ENCODE data around the gene PKP1.

The PKP1 gene

GRCh38 chr1:201269281-201269680 lies 14.0 kb upstream of the PKP1 start:
- H3K27me3 ChIP-seq (ENCODE audit: insufficient read depth, low read length), result no peaks in the 10 kb centered on the region

GRCh38 chr1:201269900-201270410 lies 13.4 kb upstream of the PKP1 start:
- Histone ChIP-seq H3K9me2 (ENCODE audit: low read depth, low read length) (no peaks in the 10 kb centered on the region), H3K79me2 (ENCODE audit: insufficient read depth, low read length) (no peaks in the 10 kb centered on the region), H3K4me2 (ENCODE audit: low read length) (no peak overlapping the region), H3K27me3 (ENCODE audit: insufficient read depth, low read length) (no peaks in the 10 kb centered on the region), H3K36me3 (ENCODE audit: insufficient read depth, low read length) (no peaks in the 10 kb centered on the region), H3K4me3 (ENCODE audit: low read depth, low read length, poor library complexity, severe bottlenecking) (no peak overlapping the region), H3K4me1 (ENCODE audit: insufficient read depth, low read length, severe bottlenecking) (no peaks in the 10 kb centered on the region), H3K9ac (ENCODE audit: low read length) (no peak overlapping the region), H3K27ac (ENCODE audit: low read depth, low read length, poor library complexity, severe bottlenecking) (no peak overlapping the region), H2AFZ (ENCODE audit: low read length) (no peak overlapping the region), H3F3A (ENCODE audit: insufficient read depth, low read length) (no peaks in the 10 kb centered on the region), H4K20me1 (ENCODE audit: insufficient read depth, low read length) (no peaks in the 10 kb centered on the region), H3K9me3 (ENCODE audit: low read length) (no peaks in the 10 kb centered on the region)
- TF ChIP-seq EZH2 (IDR thresholded peaks at IDR 0.05; ENCODE audit: borderline replicate concordance, low read length) (no peak), CTCF (IDR thresholded peaks at IDR 0.05; ENCODE audit: low read length) (no peak)

More at GRCh38 chr1:201269281-201269680, 14.0 kb upstream of the PKP1 start:
- Histone ChIP-seq H2AFZ (ENCODE audit: low read length) (no peak overlapping the region), H3K4me3 (ENCODE audit: low read depth, low read length, poor library complexity, severe bottlenecking) (no peak overlapping the region), H3K4me1 (ENCODE audit: insufficient read depth, low read length, severe bottlenecking) (no peaks in the 10 kb centered on the region), H3K79me2 (ENCODE audit: insufficient read depth, low read length) (no peaks in the 10 kb centered on the region), H3K4me2 (ENCODE audit: low read length) (no peak overlapping the region), H3K36me3 (ENCODE audit: insufficient read depth, low read length) (no peaks in the 10 kb centered on the region), H4K20me1 (ENCODE audit: insufficient read depth, low read length) (no peaks in the 10 kb centered on the region), H3K9me2 (ENCODE audit: low read depth, low read length) (no peaks in the 10 kb centered on the region), H3K9me3 (ENCODE audit: low read length) (no peaks in the 10 kb centered on the region), H3K9ac (ENCODE audit: low read length) (no peak overlapping the region), H3F3A (ENCODE audit: insufficient read depth, low read length) (no peaks in the 10 kb centered on the region), H3K27ac (ENCODE audit: low read depth, low read length, poor library complexity, severe bottlenecking) (no peak overlapping the region)
- no peak for TF ChIP-seq EZH2 (IDR thresholded peaks at IDR 0.05; ENCODE audit: borderline replicate concordance, low read length)
- no peak for TF ChIP-seq CTCF (IDR thresholded peaks at IDR 0.05; ENCODE audit: low read length)

- Histone ChIP-seq H3K27ac (ENCODE audit: low read depth, low read length, poor library complexity, severe bottlenecking) (no peak overlapping the region), H2AFZ (ENCODE audit: low read length) (no peak overlapping the region), H3F3A (ENCODE audit: insufficient read depth, low read length) (no peaks in the 10 kb centered on the region), H4K20me1 (ENCODE audit: insufficient read depth, low read length) (no peaks in the 10 kb centered on the region), H3K79me2 (ENCODE audit: insufficient read depth, low read length) (no peaks in the 10 kb centered on the region), H3K36me3 (ENCODE audit: insufficient read depth, low read length) (no peaks in the 10 kb centered on the region), H3K9me3 (ENCODE audit: low read length) (no peaks in the 10 kb centered on the region), H3K4me1 (ENCODE audit: insufficient read depth, low read length, severe bottlenecking) (no peaks in the 10 kb centered on the region), H3K9ac (ENCODE audit: low read length) (no peak overlapping the region), H3K4me2 (ENCODE audit: low read length) (no peak overlapping the region), H3K27me3 (ENCODE audit: insufficient read depth, low read length) (no peaks in the 10 kb centered on the region), H3K9me2 (ENCODE audit: low read depth, low read length) (no peaks in the 10 kb centered on the region), H3K4me3 (ENCODE audit: low read depth, low read length, poor library complexity, severe bottlenecking) (no peak overlapping the region)
- TF ChIP-seq EZH2 (IDR thresholded peaks at IDR 0.05; ENCODE audit: borderline replicate concordance, low read length) (no peak), CTCF (IDR thresholded peaks at IDR 0.05; ENCODE audit: low read length) (no peak)
Measured at GRCh38 chr1:201270616-201271390, 12.5 kb upstream of the PKP1 start.
